HG02759 (cell line): Measurements from ENCODE around the gene C13orf46.

Source experiments
- ATAC-seq: cut with Tn5 transposase; IDR thresholded peaks from one replicate; pipeline ENCODE4 v1.9.1; 2021; ENCODE audit warnings: mild to moderate bottlenecking, moderate library complexity; ENCODE audit not compliant: unreplicated experiment

C13orf46 gene

DNA sequence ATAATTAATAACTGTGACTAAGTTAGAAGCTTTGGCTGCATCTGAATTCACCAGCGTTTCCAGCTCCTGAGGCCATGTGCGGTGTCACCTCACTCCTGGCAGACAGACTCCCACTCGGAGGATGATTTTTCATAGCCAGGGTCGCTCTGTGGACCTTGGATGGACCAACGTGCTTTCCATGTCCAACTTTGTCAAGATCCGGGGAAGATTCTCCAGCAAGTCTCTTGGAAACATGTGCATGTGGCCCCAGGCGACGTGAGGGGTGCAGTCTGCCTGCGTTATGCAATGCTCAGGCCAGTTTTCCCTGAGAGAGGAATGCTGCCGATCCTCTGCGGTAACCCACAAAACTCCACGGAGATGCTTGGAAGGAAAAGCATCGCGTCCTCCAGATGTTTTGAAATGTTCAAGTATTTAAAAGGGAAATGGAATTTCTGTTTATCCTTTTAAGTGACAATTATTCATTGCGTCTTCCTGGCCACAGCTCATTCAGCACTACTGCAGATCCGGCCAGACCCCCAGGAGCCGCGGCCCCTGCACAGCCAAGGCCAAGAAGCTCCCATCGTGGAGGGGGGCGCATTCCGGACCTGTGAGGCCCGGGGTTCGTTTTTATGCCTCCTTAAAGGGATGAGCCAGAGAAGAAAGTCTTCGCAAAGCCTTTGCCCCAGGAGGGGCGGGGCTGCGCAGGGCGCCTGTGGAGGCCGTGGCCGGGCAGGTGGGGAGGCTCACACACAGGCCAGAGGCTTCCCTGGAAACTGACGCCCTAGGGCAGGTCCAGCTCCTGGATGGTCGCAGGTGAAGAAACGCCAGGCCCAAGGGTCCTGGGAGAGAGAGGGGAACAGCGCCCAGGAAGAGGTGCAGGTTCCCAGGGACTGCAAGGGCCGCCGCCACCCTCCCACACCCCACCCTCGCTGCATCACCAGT lies 46.0 kb downstream of the C13orf46 start:
- ATAC-seq, result no peak

DNA sequence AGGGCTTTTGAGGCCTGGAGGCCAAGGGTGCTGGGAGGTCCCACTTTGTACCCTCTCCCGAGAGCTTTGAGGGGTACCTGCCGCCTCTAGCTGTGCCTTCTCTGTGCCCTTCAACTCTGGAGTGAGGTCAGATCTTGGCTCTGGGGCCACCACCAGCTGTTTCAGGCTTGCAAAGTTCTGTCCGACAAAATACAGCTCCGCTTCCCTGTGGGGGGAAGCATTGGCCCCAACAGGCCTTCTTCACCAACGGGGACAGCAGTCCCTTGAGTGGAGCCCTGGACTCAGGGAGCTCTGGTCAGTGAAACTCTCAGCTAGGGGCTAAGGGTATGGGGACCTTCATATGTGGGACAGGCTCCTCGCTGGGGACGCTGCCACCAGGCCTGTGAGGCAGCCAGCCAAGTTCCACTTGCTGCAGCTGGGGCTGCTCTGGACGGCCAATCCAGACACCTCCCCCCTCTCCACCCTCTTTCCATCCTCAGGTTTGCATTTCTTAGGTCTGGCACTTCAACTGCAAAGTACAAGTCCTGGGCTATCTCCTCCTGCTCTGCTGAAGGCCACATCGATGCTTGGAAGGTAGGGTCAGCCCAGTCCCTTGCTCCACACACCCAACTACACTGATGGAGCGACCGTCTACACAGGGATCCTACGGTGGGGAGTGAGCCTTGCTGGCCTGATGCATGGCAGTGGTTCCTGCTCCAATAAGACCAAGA lies 46.8 kb downstream of the C13orf46 start:
- ATAC-seq, result no peak

DNA sequence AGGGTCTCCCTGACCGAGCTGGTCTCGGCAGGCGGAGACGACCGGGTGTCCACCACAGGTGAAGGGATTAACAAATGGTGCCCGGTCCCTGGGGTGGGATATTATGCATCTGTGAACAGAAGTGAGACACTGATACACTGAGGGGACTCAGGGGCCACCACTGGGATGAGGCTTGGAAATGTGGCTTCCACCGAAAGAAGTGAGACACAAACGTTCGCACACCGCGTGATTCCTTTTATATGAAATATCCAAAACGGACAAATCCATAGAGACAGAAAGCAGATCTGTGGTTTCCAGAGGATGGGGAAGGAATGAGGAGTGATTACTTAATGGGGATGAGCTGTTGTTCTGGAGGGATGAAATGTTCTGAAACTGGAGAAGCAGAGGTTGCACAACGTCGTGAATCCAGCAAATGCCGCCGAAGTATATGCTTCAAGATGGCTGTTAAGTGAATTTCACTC lies 47.5 kb downstream of the C13orf46 start:
- no peak for ATAC-seq

DNA sequence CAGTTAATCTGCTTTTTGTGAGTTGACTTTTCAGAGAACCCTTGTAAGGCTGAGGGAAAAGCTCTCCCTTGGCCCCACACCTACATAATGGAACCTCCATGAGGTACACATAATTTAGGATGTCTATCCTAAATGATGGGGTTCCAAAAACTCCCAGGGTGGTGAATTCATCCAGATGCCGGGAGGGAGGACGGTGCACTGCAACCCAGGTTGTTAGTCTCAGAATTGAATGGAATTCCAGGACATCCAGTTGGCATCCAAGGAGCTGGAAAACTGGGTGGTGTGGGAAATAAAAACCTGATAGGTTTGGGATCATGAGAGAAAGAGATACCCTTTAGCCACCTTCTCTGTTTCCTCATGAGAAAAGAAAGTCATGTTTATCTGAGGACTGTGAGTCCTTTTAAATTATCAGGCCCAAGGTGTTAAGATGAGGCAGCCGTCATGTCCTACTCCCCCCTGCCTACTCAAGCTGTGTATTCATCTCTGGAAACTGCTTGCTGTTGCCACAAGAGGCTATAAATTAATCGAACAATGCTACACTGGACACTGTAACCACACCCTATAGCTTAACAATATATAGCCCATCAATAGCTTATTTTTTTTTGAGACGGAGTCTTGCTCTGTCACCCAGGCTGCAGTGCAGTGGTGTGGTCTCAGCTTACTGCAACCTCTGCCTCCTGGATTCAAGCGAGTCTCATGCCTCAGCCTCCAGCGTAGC lies 49.5 kb downstream of the C13orf46 start:
- no peak for ATAC-seq

DNA sequence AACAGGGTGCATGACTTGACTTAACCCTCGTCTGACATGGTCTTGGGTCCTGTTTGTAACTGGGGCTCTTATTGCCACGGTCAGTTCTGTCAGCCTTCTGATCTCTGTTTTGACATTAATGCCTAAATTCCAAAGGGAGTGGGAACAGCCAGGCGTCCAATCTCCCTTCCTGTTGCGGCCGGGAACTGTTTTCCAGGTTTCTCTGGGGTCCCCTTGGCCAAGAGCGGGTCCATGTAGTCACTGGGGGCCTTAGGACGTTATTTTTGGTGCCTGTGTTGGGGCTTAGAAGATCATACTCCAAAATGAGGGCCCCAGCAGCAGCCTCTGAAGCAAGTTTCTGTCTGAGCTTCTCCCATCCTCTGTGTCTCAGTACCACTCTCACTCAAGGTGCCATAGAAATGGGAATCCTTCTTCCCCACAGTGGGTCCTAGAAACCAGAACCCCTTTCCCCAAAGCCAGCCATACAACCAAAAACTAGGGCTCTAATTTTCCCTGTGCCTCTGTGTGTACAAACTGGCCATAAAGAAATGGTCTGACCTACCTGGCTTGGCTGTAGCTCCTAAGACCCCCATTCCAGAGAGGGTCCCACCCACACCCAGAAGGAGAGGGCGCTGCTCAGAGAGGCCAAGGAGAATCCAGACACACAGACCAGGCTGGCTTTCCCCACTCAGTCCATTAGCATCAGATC lies 50.4 kb downstream of the C13orf46 start:
- no peak for ATAC-seq

DNA sequence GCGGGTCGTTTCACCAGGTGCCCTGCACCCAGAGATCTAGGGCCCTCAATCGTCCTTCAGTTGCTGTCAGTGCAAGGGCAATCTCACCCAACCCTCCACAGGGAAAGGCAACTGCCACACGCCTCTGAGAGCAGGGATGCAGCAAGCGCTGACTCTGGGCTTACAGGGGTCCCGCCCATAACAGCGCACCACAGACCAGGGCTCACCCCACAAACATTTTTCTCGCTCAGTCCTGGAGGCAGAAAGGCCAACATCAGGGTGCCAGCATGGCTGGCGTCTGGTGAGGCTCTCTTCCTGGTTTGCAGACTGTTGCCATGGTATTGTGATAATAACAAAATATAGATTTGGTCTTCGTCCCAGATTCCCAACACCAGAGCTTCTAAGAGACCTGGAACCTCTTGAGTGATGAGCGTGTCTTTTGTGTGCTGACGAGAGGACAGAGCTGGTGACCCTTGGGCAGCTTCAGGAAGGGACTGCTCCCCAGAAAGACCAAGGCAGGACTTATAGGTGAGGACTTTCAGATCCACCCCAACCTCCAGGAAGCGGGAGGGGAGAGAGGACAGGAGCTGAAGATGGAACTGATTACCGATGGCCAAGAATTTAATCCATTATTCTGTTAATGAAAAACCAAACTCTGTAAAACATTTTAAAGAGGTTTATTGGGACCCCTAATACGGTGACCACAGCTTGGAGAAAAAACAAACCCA lies 51.3 kb downstream of the C13orf46 start:
- no peak for ATAC-seq

DNA sequence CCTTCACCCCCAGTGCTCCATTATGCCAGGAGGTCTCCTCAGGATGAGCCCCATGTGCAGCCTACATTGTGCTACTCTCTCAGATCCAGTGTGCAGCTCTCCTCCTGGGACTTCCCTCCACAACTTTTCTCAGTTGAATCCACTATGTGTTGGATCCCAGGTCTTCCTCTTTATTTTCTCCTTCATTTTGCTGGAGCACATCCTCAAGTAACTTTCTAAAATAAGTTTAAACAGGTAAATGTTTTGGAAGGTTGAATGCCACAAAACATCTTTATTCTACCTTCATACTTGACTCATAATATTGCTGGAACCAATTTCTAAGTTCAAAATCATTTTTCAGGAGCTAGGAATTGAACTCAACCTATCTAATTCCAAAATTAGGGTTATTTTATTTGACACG lies 52.1 kb downstream of the C13orf46 start:
- no peak for ATAC-seq

DNA sequence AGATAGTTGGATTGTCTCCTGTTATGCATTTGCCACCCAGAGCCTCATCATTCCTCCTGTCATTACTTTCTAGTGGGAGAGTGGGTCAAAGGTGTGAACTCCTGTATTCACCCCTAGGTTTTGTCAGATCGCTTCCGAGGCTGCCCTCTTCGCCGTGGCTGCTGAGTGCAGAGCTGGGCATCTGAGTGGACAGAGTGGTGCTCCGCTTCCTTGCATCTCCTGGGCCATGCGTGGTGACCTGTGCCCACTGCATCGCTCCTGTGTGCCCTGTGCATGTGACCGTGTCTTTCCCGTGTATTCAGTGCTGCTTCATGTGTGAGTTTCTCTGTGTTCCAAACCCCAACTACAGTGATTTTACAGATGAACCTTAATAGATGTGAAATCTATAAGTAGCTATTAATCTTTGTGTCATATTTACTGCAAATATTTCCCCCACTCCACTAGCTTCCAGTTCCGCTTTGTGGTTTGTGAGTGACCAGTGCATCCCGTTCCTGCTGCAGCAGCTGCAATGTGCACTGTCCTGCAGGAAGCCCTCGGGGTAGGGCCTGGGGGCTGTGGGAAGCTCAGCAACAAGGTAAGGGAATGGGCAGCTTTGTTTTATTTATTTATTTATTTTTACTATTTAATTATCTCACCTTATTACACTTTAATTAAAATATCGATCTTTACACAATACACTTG lies 53.1 kb downstream of the C13orf46 start:
- no peak for ATAC-seq

DNA sequence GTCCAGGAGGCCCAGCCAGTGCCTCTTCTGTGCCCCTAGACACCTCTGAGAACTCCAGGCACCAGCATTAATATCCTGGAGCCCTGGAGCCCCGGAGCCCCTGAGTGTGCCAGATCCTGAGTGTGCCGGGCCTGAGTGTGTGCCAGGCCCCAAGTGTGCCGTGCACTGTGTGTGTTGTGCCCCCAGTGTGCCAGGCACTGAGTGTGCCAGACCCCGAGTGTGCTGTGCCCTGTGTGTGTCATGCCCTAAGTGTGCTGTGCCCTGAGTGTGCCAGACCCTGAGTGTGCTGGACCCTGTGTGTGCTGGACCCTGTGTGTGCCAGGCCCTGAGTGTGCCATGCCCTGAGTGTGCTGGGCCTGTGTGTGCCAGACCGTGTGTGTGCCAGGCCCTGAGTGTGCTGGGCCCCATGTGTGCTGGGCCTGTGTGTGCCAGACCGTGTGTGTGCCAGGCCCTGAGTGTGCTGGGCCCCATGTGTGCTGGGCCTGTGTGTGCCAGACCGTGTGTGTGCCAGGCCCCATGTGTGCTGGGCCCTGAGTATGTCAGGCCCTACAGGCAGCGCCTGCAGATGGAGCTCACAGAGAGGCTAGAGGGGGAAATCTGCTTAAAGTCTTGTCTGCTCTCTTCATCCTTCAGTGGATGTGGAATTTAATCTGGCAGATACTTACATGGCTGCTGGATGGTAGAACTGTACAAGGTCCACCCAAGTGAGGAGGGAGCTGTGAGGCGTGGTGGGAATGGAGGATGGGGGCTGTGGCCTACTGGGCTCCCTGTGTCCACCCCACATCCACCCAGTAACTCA lies 53.9 kb downstream of the C13orf46 start:
- ATAC-seq, result no peak

DNA sequence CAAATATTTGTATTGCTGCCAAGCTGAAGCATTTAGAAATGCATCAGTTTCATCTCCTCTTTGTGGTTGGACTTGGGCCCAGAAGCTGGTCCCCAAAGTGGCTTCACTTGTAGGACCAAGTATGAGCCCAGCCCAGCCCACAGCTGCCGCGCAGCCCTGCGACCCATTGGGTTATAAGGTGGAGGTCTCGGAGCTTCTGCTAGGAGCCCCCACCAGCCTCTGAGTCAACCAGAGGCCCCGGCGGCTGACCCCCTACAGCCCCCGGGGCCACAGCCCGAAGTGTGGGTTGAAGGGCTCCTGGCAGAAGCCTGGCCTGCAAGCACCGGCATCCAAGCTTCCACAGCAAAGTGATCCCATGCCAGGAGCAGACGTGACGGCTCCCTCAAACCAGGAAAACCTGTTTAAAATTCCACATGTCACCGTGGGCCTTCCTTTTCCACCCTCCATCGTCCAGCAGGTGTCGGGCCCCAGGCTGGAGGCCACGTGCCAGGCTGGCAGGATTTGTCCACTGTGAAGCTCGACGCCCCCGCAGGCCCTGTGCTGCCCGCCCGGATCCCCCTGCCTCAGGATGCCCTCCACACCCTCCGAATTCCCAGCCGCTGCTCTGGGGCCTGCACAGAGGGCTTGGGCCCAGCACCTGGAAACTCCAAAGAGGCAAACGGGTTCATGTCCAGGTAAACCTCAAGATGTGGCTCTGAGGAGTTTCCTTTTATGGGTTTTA lies 54.7 kb downstream of the C13orf46 start:
- ATAC-seq, result no peak

DNA sequence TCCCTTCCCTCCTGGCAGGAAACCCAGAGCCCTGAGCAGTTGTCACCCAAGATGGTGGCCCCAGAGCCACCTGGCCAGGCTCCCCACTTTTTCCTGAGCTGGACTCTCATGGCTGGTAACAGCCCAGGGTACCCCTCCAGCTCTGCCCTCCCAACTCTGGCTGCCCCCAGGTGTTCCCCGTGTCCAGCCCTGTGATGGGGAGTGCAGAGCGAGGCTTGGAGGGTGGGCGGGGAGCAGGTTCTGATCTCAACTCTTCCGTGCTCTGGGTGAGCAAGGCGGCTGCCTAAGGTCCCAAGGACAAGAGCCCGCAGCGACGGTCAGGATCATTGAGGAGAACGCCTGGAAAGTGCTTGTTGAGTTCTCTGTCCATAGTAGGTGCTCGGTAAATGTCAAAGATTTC lies 55.3 kb downstream of the C13orf46 start:
- ATAC-seq, result no peak

DNA sequence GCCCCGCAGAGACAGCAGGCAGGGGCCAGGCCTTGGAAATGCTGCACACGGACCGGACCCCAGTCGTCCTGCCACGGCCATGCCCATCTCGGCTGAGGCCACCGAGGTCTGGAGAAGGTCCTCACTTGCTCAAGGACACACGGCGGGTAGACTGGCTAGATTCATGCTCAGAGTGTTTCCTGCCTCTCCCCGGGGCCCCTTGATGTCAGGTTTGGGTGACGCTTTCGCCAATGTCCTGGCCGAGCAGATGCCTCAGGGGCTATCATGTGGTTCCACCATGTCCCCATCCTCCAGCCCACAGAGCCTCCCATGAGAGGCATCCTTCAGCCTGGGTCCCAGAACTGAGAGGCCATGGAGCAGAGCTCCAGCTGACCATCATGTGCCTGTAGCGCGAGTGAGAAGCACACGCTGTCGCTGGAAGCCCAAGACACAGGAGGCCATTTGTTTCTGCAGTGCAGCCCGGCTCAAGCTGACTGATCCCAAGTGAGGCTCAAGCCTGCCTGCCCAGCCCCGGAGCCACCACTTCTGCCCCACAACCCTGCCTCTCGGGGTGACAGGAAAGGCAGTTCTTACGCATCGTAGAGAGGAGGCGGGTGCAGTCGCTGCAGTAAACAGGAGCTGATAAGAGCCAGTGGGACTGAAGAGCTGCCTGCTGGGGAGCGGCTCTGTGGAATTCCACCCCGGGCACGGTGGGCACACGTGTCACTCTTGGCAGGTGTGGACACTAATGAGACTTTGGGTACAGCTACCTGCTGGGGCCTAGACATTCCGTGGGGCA lies 56.1 kb downstream of the C13orf46 start:
- no peak for ATAC-seq

DNA sequence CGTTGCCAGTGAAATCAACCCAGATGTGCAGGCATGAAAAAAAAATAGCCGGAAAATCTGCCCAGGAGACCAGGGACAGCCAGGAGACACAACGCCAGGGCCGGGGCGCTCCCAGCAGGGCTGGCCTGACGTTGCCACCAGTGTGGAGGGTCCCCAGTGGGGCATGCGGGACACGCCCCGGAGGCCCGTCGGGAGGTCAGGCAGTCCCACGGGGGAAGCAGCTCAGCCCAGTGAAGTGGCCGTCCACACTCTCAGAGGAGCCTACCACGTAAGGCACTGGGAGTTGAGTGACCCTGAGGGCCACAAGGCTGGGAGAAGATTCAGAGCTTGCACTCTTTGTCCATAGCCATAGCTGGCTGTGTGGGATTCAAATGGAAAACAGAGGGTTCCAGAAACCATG lies 56.8 kb downstream of the C13orf46 start:
- no peak for ATAC-seq

DNA sequence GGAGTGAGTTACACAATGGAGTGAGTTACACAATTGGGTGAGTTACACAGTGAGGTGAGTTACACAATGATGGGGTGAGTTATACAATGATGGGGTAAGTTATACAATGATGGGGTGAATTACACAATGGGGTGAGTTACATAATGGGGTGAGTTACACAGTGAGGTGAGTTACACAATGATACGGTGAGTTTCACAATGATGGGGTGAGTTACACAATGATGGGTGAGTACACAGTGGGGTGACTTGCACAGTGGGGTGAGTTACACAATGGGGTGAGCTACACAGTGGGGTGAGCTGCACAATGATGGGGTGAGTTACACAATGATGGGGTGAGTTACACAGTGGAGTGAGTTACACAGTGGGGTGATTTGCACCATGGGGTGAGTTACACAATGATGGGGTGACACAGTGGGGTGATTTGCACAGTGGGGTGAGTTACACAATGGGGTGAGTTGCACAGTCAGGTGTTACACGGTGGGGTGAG lies 57.5 kb downstream of the C13orf46 start:
- no peak for ATAC-seq

DNA sequence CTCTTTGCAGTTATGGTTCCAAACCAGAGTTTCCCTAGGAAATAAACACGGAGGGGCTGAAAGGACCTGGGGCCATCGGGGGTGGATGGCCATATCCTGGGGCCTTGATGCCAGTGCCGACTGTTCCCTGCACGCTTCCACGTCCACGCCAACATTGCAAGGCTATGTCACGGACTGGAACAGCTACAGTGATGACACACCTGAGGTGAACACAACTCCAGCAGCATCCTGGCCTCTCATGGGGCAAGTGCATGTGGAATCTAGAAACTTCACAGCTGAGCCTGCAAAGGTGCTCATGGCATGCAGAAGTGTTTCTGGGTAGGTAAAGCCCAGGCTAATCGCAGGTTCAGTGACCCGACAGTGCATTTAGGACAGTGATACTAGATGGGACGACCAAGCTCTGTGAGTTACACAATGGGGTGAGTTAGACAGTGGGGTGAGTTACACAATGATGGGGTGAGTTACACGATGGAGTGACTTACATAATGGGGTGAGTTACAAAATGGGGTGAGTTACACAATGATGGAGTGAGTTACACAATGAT lies 58.0 kb downstream of the C13orf46 start:
- no peak for ATAC-seq

DNA sequence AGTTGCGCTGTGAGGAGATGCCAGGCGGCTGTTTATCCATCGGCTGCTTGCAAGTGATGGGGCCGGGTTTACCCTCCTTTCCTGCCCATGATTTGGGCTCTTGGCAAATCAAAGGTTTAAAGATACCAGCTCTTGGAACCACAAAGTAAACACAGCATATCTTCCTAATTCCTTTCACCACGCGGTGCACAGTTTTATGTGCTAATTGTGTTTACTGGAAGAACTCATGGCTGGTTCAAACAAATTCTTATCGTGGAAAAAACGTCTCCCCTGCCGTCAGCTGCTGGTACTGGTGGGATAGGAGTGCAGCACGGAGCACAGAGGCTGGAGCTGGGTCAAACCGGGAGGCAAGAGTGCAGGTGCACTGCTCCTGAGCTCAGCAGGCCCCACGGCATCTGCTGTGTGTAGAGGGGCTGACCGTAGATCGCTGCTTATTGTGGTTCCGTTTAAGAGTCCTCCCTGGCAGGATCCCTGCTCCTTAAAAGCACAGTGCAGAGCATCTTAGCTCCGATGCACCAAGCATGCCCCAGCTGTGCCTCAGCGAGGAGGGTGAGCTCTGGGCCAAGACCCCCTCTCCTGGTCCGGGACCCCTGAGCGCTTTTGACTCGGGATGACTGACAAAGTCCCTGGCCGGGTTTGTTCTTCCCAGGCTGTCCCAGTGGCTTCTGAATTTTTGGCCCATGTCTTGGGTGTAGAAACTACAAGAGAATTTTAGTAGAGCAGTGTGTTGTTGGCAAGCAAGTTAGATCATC lies 58.7 kb downstream of the C13orf46 start:
- ATAC-seq, result no peak
